Measurements from ENCODE around the gene RAB38.

DNA sequence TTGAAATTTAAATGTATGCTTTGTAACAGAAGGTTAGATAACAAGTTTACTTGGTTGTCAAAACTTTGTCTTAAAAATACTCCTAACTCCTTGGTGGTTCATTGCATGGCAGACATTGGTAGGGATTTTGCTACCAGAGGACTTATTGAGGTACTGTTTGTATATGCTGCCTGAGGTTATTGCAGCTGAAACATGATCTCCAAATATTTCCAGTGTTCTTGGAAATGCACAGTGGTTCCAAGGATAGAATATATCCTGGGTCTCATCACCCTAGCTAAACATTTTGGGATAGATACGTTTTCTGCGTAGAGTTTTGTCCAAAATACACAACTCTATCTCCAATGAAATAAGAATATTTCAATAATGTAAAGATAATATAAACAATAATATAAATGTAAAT is 109.2 kb downstream of the RAB38 start:
- TF ChIP-seq, protein P1, sequence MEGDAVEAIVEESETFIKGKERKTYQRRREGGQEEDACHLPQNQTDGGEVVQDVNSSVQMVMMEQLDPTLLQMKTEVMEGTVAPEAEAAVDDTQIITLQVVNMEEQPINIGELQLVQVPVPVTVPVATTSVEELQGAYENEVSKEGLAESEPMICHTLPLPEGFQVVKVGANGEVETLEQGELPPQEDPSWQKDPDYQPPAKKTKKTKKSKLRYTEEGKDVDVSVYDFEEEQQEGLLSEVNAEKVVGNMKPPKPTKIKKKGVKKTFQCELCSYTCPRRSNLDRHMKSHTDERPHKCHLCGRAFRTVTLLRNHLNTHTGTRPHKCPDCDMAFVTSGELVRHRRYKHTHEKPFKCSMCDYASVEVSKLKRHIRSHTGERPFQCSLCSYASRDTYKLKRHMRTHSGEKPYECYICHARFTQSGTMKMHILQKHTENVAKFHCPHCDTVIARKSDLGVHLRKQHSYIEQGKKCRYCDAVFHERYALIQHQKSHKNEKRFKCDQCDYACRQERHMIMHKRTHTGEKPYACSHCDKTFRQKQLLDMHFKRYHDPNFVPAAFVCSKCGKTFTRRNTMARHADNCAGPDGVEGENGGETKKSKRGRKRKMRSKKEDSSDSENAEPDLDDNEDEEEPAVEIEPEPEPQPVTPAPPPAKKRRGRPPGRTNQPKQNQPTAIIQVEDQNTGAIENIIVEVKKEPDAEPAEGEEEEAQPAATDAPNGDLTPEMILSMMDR (IDR thresholded peaks at IDR 0.05), result no peak
- TF ChIP-seq POLR2A (IDR thresholded peaks at IDR 0.05; ENCODE audit: low read depth), result no peak

Measured in esophagus muscularis mucosa (tissue), 3 donors.